Neural cell (in vitro differentiated cells): ENCODE data around the gene MRPL58. TPM values are rescaled to one million over a fixed set of nuclear protein-coding genes. Genes with fewer than 3 reads are reported as not detected.
"Not testable (repeated sequence)": the region's sequence is repeated elsewhere in the genome, so short reads cannot be mapped to it uniquely, and the experiment has no call there.

Experiments used
- H2AFZ ChIP-seq: fragments of 200-600, 300-800 bp; sonication (generic), shearing (Covaris generic); 2 replicates; pipeline ENCODE4 v1.6.0; 2014; ENCODE audit warnings: low read depth, mild to moderate bottlenecking, antibody characterized with exemption, low read length, moderate library complexity
- H3F3A ChIP-seq: fragments of 200-600 bp; shearing (Covaris generic); 2 replicates; pipeline ENCODE4 v1.6.1; 2016; ENCODE audit warnings: mild to moderate bottlenecking, moderate library complexity, mixed read lengths, antibody characterized with exemption, low read length; ENCODE audit not compliant: insufficient read depth, poor library complexity, severe bottlenecking
- H3K27ac ChIP-seq: fragments of 200-600, 300-800 bp; sonication (generic), shearing (Covaris generic); 2 replicates; pipeline ENCODE4 v1.5.1; 2014; ENCODE audit warnings: mild to moderate bottlenecking, low read length, moderate library complexity
- H3K27me3 ChIP-seq: fragments of 300-800, 200-600 bp; sonication (generic), shearing (Covaris generic); 2 replicates; pipeline ENCODE4 v1.6.0; 2014; ENCODE audit warnings: mild to moderate bottlenecking, low read depth, low read length, moderate library complexity; ENCODE audit not compliant: insufficient read depth
- H3K36me3 ChIP-seq: fragments of 300-800, 200-600 bp; sonication (generic), shearing (Covaris generic); 2 replicates; pipeline ENCODE4 v1.5.1; 2014; ENCODE audit warnings: mild to moderate bottlenecking, antibody characterized with exemption, low read length, moderate library complexity; ENCODE audit not compliant: insufficient read depth
- H3K4me2 ChIP-seq: fragments of 300-800, 200-600 bp; sonication (generic), shearing (Covaris generic); 2 replicates; pipeline ENCODE4 v1.6.0; 2014; ENCODE audit warnings: mild to moderate bottlenecking, low read length
- H3K4me3 ChIP-seq: fragments of 300-800, 200-600 bp; sonication (generic), shearing (Covaris generic); 2 replicates; pipeline ENCODE4 v1.5.1; 2014; ENCODE audit warnings: mild to moderate bottlenecking, low read length, moderate library complexity
- H3K79me2 ChIP-seq: fragments of 200-600 bp; shearing (Covaris generic); replicated peaks from 2 replicates; pipeline ENCODE4 v1.6.0; 2014; ENCODE audit warnings: mild to moderate bottlenecking, low read length, moderate library complexity; ENCODE audit not compliant: insufficient read depth
- H3K9ac ChIP-seq: fragments of 300-800, 200-600 bp; sonication (generic), shearing (Covaris generic); 2 replicates; pipeline ENCODE4 v1.6.1; 2016; ENCODE audit warnings: mild to moderate bottlenecking, low read length, mixed read lengths
- H3K9me2 ChIP-seq: fragments of 200-600 bp; shearing (Covaris generic); 2 replicates; pipeline ENCODE4 v1.6.1; 2016; ENCODE audit warnings: mild to moderate bottlenecking, low read length, mixed read lengths; ENCODE audit not compliant: insufficient read depth
- H3K9me3 ChIP-seq: fragments of 200-600, 300-800 bp; sonication (generic), shearing (Covaris generic); 2 replicates; pipeline ENCODE4 v1.6.1; 2016; ENCODE audit warnings: mild to moderate bottlenecking, mixed run types, low read length, moderate library complexity, mixed read lengths
- H4K20me1 ChIP-seq: fragments of 200-600 bp; shearing (Covaris generic); 2 replicates; pipeline ENCODE4 v1.6.1; 2016; ENCODE audit warnings: mild to moderate bottlenecking, mixed run types; ENCODE audit not compliant: insufficient read depth
- CTCF ChIP-seq: fragments of 450-650 bp; IDR thresholded peaks from 2 replicates; pipeline ENCODE4 v1.5.1; 2014; ENCODE audit warnings: antibody characterized with exemption, mild to moderate bottlenecking, moderate library complexity; ENCODE audit not compliant: poor library complexity, severe bottlenecking
- EP300 ChIP-seq: fragments of 450-650 bp; conservative IDR thresholded peaks from 2 replicates; pipeline ENCODE4 v1.6.1; 2014; ENCODE audit warnings: antibody characterized with exemption, mild to moderate bottlenecking, moderate library complexity; ENCODE audit not compliant: poor library complexity, severe bottlenecking
- EZH2 ChIP-seq: fragments of 200-600, 300-800 bp; shearing (Covaris generic), sonication (generic); IDR thresholded peaks from 2 replicates; pipeline ENCODE4 v1.6.1; 2014; ENCODE audit warnings: antibody characterized with exemption, low read length, borderline replicate concordance, mild to moderate bottlenecking; ENCODE audit not compliant: insufficient read depth, poor library complexity, severe bottlenecking
- MXI1 ChIP-seq: fragments of 450-650 bp; conservative IDR thresholded peaks from 2 replicates; pipeline ENCODE4 v1.6.1; 2014; ENCODE audit warnings: antibody characterized with exemption, mild to moderate bottlenecking; ENCODE audit not compliant: poor library complexity, severe bottlenecking
- POLR2AphosphoS5 ChIP-seq: IDR thresholded peaks from 2 replicates; pipeline ENCODE4 v1.6.1; 2012
- RAD21 ChIP-seq: fragments of 450-650 bp; conservative IDR thresholded peaks from 2 replicates; pipeline ENCODE4 v1.6.1; 2014; ENCODE audit warnings: antibody characterized with exemption, mild to moderate bottlenecking, moderate library complexity
- REST ChIP-seq: IDR thresholded peaks from 2 replicates; pipeline ENCODE4 v1.6.1; 2012; ENCODE audit warnings: borderline replicate concordance
- SMC3 ChIP-seq: fragments of 450-650 bp; conservative IDR thresholded peaks from 2 replicates; pipeline ENCODE4 v1.6.1; 2014; ENCODE audit warnings: antibody characterized with exemption, mild to moderate bottlenecking, moderate library complexity; ENCODE audit not compliant: poor library complexity
- TAF1 ChIP-seq: IDR thresholded peaks from 2 replicates; pipeline ENCODE4 v1.6.1; 2012; ENCODE audit warnings: low read depth
- polyA plus RNA-seq: library from polyadenylated mRNA; depleted of rRNA; stranded (reverse); fragments of >200 nt; gene quantifications from 2 replicates; pipeline ENCODE4 v1.2.3, GENCODE V29; 2014

Gene MRPL58
- polyA plus RNA-seq, 1 donor from 2014 or later = 47.4 TPM

DNA sequence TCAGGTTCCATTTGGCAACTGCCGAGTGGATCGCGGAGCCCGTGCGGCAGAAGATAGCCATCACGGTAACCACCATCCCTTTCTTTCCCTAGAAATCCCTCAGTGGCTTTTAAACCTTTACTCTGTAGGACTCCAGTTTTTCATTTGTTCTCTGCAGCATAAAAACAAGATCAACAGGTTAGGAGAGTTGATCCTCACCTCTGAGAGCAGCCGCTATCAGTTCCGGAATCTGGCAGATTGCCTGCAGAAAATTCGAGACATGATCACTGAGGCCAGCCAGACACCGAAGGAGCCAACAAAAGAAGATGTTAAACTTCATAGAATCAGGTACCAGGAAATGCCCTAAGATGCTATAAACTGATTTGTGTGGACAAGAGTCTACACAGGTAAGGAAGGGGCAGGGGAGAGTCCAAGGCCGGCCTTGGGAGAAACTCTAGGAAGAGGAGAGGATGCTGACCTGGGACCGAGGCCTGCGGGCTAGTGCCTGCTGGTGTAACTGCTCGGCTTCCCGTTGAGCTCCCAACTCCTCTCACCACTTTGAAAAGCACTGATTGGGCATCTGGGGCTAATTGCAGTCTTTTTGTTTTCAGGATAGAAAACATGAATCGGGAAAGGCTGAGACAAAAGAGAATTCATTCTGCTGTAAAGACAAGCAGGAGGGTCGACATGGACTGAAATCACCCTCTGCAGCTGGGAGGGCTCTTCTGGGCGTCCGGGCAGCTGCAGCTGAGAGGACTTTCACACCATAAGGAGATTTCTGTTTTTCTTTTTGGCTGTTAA is 8.1 kb downstream of the MRPL58 start:
- Histone ChIP-seq H3K4me3 (no peak overlapping the region), H3K9ac (no peak overlapping the region), H4K20me1 (no peaks in the 10 kb centered on the region), H3K27me3 (no peaks in the 10 kb centered on the region), H3F3A (no peaks in the 10 kb centered on the region), H3K27ac (no peak overlapping the region), H2AFZ (no peak overlapping the region), H3K79me2 (no peaks in the 10 kb centered on the region), H3K36me3 (no peaks in the 10 kb centered on the region), H3K9me2 (no peaks in the 10 kb centered on the region), H3K9me3 (no peaks in the 10 kb centered on the region), H3K4me2 (no peak overlapping the region)
- no peak for TF ChIP-seq REST
- TF ChIP-seq TAF1 = no peak
- TF ChIP-seq SMC3 = no peak
- no peak for TF ChIP-seq RAD21
- no peak for TF ChIP-seq MXI1
- TF ChIP-seq POLR2AphosphoS5 = no peak

- H3K9ac ChIP-seq = no peak overlapping the region
- no peaks in the 10 kb centered on the region for H3F3A ChIP-seq
- H2AFZ ChIP-seq = no peak overlapping the region
- TF ChIP-seq POLR2AphosphoS5 (no peak), RAD21 (no peak), SMC3 (no peak), EZH2 (no peak), EP300 (no peak), REST (no peak), CTCF (no peak), MXI1 (no peak), TAF1 (no peak)
- no peak overlapping the region for H3K4me2 ChIP-seq
- no peaks in the 10 kb centered on the region for H3K79me2 ChIP-seq
- H3K9me3 ChIP-seq = no peaks in the 10 kb centered on the region
- no peak overlapping the region for H3K27ac ChIP-seq
- no peaks in the 10 kb centered on the region for H3K27me3 ChIP-seq
- H3K4me3 ChIP-seq = no peak overlapping the region
- no peaks in the 10 kb centered on the region for H3K9me2 ChIP-seq
- H3K36me3 ChIP-seq = no peaks in the 10 kb centered on the region
- no peaks in the 10 kb centered on the region for H4K20me1 ChIP-seq
These were observed 12.4 kb downstream of the MRPL58 start for GRCh38 chr17:75024686-75025397.

DNA sequence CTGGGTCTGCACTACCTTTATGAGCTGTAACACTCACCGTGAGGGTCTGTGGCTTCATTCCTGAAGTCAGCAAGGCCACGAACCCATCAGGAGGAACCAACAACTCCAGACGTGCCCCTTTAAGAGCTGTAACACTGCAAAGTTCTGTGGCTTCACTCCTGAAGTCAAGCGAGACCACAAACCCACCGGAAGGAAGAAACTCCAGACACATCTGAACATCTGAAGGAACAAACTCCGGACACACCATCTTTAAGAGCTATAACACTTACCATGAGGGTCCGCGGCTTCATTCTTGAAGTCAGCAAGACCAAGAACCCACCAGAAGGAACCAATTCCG is 12.9 kb downstream of the MRPL58 start:
- H3K9me3 ChIP-seq, H3K36me3 ChIP-seq, H3K9ac ChIP-seq, H3K79me2 ChIP-seq, H3K27me3 ChIP-seq, H3K9me2 ChIP-seq, H3K27ac ChIP-seq, H2AFZ ChIP-seq, H3K4me3 ChIP-seq, H3F3A ChIP-seq, H3K4me2 ChIP-seq, H4K20me1 ChIP-seq: not testable (repeated sequence)
